Transverse colon (tissue), 4 donors: Measurements from ENCODE around the gene ZBTB38.

Experiments
- EP300 ChIP-seq: sonication (generic); formaldehyde crosslinking; IDR thresholded peaks from one replicate; pipeline ENCODE4 v1.6.1; 2017; ENCODE audit warnings: antibody characterized with exemption, low read depth
- POLR2A ChIP-seq: fragments of 450-650 bp; IDR thresholded peaks from one replicate; pipeline ENCODE4 v1.6.1; 2016; ENCODE audit warnings: antibody characterized with exemption, mild to moderate bottlenecking, moderate library complexity
- POLR2AphosphoS5 ChIP-seq, 3 donors: sonication (generic); formaldehyde crosslinking; IDR thresholded peaks; one replicate each; pipeline ENCODE4 v1.6.1; 2016; ENCODE audit warnings: antibody characterized with exemption in 3 of 3
- TF ChIP-seq, protein P1 (sequence below), 5 experiments: fragments of 200-600 bp in 3 of 5; fragments of 450-650 bp in 2 of 5; sonication (generic) in 3 of 5; IDR thresholded peaks; 1 replicate in 2 of 5; 2 replicates in 3 of 5; pipeline ENCODE4 v1.5.1; 2016 to 2017; ENCODE audit warnings: antibody characterized with exemption in 5 of 5, inconsistent platforms in 3 of 5, mild to moderate bottlenecking in 2 of 5, moderate library complexity in 1 of 5

DNA sequence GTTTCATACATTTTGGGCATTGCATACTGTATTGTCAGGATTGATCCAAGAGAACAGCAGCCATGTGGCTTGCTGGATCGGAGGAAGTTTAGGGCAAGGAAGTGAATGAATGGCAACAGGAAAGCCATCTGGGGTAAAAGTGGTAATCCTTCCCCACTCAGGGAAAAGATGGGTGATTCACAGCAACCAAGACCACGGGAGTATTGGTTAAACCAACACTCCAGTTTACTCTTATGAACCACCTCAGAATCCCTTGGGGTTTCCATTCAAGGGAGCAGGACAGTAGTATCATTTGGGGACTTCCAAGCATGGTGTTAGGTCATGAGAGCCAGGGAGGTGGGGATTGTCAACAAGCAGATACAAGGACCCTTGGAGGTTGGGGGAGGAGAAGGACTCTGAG is 25.2 kb upstream of the ZBTB38 start:
- TF ChIP-seq POLR2A (no peak), EP300 (no peak), POLR2AphosphoS5 (IDR thresholded peaks at IDR 0.05) (no peak)
- TF ChIP-seq, protein P1, sequence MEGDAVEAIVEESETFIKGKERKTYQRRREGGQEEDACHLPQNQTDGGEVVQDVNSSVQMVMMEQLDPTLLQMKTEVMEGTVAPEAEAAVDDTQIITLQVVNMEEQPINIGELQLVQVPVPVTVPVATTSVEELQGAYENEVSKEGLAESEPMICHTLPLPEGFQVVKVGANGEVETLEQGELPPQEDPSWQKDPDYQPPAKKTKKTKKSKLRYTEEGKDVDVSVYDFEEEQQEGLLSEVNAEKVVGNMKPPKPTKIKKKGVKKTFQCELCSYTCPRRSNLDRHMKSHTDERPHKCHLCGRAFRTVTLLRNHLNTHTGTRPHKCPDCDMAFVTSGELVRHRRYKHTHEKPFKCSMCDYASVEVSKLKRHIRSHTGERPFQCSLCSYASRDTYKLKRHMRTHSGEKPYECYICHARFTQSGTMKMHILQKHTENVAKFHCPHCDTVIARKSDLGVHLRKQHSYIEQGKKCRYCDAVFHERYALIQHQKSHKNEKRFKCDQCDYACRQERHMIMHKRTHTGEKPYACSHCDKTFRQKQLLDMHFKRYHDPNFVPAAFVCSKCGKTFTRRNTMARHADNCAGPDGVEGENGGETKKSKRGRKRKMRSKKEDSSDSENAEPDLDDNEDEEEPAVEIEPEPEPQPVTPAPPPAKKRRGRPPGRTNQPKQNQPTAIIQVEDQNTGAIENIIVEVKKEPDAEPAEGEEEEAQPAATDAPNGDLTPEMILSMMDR (IDR thresholded peaks at IDR 0.05) = no peak
